ENCODE data around the gene AURKB. TPM values are rescaled to one million over a fixed set of nuclear protein-coding genes. Genes with fewer than 3 reads are reported as not detected.
"Not testable (repeated sequence)": the region's sequence is repeated elsewhere in the genome, so short reads cannot be mapped to it uniquely, and the experiment has no call there.

AURKB gene
- total RNA-seq, 1 donor from 2014 or later = 108 TPM

DNA sequence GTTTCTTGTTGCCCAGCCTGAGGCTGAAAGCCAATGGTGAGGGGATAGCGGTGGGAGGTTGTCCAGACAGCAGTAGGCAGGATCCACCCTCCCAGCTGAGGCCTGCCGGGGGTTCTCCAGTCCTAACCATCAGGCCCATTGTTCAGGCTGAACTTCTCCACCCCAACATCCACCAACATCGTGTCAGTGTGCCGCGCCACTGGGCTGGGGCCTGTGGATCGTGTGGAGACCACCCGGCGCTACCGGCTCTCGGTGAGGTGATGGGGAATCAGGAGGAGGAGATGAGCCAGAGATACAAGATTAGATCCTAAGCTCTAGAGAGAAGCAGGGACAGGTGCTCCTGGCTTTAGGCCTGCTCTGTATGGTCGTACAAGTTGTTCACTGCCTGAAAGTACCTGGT is 44.5 kb upstream of the AURKB start:
- Mint-ChIP-seq H3K27ac (no peak overlapping the region), H3K27me3 (no peaks in the 10 kb centered on the region), H3K36me3 (peaks cover 3% of the 10 kb centered on the region), H3K9me3 (no peaks in the 10 kb centered on the region), H3K4me3 (no peak overlapping the region), H3K4me1 (ENCODE audit: unreplicated experiment) (peaks cover 9% of the 10 kb centered on the region)
- no peak for DNase-seq (ENCODE audit: extremely low spot score, unreplicated experiment)
- TF ChIP-seq CTCF (conservative IDR thresholded peaks at IDR 0.05) = no peak

- H3K4me1 Mint-ChIP-seq (ENCODE audit: unreplicated experiment) = peaks cover 10% of the 10 kb centered on the region
- no peak for DNase-seq (ENCODE audit: extremely low spot score, unreplicated experiment)
- H3K36me3 Mint-ChIP-seq = peaks cover 3% of the 10 kb centered on the region
- H3K9me3 Mint-ChIP-seq = no peaks in the 10 kb centered on the region
- no peak overlapping the region for H3K4me3 Mint-ChIP-seq
- H3K27ac Mint-ChIP-seq = no peak overlapping the region
- no peaks in the 10 kb centered on the region for H3K27me3 Mint-ChIP-seq
- peak; percentile 14 for TF ChIP-seq CTCF (conservative IDR thresholded peaks at IDR 0.05)
Observed at GRCh38 chr17:8253801-8254200, 43.4 kb upstream of the AURKB start.

DNA sequence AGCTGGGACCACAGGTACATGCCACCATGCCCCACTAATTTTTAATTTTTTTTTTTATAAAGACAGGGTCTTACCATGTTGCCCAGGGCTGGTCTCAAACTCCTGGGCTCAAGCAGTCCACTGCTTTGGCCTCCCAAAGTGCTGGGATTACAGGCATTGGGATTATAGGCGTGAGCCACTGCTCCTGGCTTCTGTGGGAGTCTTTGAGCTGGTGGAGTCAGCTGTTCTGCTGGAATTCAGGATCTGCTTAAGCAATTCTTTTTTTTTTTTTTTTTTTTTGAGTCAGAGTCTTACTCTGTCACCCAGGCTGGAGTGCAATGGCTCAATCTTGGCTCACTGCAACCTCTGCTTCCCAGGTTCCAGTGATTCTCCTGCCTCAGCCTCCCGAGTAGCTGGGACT is 41.0 kb upstream of the AURKB start:
- not testable (repeated sequence) for H3K27me3 Mint-ChIP-seq; H3K36me3 Mint-ChIP-seq; H3K27ac Mint-ChIP-seq; H3K4me3 Mint-ChIP-seq; DNase-seq (ENCODE audit: extremely low spot score, unreplicated experiment); H3K9me3 Mint-ChIP-seq
- H3K4me1 Mint-ChIP-seq (ENCODE audit: unreplicated experiment) = peaks cover 10% of the 10 kb centered on the region

DNA sequence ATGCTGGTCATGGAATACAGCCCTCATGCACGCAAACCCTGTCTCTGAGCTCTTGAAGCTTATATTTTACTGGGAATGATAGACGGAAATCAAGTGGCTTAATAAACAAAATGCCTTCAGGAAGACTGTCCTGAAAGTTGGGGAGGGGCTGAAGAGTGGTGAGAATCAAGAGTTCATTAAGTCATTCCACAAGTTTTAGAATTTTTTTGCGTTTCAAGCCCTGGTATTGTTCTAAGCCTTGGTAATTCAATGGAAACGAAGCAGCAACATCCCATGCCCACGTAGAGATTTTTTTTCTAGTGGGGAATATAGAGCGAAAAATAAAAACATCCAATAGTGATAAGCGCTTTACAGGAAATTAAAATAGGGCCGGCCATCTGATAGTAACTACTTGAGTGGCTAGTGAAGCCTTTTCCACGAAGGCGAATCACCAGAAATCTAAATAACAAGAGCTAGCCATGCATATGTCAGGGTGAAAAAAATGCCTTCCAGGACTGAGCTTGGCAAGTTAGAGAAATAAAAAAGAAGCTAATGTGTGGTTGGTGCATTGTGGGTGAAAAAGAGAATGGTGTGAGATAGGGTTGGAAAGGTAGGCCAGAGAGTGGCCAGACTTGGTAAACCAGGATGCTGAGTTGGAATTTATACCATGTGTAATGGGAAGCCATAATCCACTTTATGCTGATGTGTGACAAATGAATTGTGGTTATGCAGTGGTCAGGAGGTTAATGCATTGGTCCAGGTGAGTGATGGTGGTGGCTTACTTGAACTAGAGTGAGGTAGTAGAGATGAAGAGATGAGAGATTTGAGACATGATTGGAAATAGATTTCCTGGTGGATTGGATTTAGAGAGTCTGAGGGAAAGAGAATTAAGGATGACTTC is 39.5 kb upstream of the AURKB start:
- Mint-ChIP-seq H3K4me3 (peak overlapping the region; percentile 100), H3K9me3 (no peaks in the 10 kb centered on the region), H3K27me3 (peaks cover 4% of the 10 kb centered on the region), H3K4me1 (ENCODE audit: unreplicated experiment) (peaks cover 10% of the 10 kb centered on the region), H3K27ac (peak overlapping the region; percentile 100), H3K36me3 (no peaks in the 10 kb centered on the region)
- no peak for TF ChIP-seq CTCF (conservative IDR thresholded peaks at IDR 0.05)
- no peak for DNase-seq (ENCODE audit: extremely low spot score, unreplicated experiment)

DNA sequence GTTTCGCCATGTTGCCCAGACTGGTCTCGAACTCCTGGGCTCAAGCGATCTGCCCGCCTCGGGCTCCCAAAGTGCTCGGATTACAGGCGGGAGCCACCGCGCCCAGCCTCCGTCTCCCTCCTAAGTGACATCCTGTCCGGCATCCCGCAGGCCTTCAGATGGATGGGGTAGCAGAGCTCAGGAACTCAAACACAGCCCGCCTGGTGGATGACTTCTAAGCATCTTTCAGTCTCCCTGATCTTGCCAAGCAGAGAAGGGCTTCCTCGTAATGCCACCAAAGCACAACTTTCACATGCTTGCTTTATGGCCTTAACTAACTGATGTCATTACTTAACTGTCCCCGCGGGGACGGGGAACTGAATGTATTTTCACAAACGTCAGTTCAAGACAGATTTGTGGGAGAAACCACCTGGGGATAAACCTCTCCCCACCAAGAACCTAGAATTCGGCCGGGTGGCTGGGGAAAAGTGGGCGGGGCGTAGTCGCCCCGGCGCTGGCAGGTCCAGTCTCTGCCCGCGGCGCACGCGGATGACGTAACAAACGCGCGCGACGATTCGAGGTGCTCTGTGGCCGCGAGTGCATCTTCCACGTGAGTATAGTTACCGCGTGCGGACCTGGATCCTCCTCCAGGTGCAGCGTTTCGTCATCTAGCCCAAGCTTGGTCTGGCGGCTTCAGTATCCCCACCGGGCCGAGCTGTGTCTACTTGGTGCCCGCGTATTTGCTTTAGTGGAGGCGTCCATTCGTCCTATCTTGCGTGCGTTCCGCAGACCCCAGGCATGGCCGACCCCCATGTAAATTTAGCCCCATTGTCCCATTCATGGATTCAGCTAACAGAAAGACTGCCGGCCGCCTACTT is 38.6 kb upstream of the AURKB start, which contains the start of gene PFAS:
PFAS (plus strand) TSS at position 539 of the 857 bp plus-strand sequence. CDS start 4,649 bp downstream, outside the sequence.
- peak; percentile 23 for TF ChIP-seq CTCF (conservative IDR thresholded peaks at IDR 0.05)
- Mint-ChIP-seq H3K4me3 (peak within 1 kb of the TSS; percentile 100), H3K27ac (peak within 1 kb of the TSS; percentile 100), H3K9me3 (no peaks in the 10 kb centered on the region), H3K4me1 (ENCODE audit: unreplicated experiment) (peaks cover 10% of the 10 kb centered on the region), H3K27me3 (peaks cover 4% of the 10 kb centered on the region), H3K36me3 (no peaks in the 10 kb centered on the region)
- DNase-seq (ENCODE audit: extremely low spot score, unreplicated experiment) = peak; percentile 96
